Measurements from ENCODE around the gene MAP3K2. TPM values are rescaled to one million over a fixed set of nuclear protein-coding genes. Genes with fewer than 3 reads are reported as not detected.

Gene MAP3K2
- total RNA-seq, 2 experiments from 2014 or later = 48.9 to 52.9 TPM

DNA sequence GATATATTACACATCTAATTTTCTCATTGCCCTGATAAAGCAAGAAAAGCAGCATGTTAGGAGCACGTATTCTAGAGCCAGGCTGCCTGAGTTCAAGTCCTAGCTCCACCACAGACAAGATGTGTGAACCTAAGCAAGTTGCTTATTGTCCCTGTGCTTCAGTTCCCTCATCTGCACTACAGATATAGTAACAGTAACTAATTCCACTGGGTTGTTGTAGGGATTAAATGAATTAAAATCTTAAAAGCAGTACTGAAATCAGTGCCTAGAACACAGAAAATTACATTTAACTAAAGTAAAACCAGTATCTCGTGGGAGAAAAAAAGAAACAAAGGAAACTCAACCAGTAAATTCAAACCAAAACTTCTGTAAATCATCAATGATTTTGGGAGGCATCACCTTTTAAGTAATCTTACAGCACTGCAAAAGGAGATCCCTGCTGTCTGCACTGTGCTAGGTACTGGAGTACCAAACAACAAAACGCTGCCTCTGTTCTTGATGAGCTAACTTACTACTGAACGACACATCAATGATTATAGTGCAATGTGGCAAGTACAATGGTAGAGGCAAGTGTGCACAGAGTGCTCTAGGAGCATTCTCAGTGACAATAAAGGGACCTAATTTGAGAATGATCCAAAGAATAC, 7.9 kb downstream of the MAP3K2 start:
- ChIA-PET POLR2A (interaction anchor here (0.6 kb wide), 1 partner anchor 11 kb away, joined by 4 read pairs; no protein-coding TSS in a partner anchor), CTCF (no interaction called here)
- Mint-ChIP-seq H3K4me3 (no peak overlapping the region), H3K27me3 (no peaks in the 10 kb centered on the region), H3K27ac (no peak overlapping the region), H3K36me3 (ENCODE audit: low read depth) (peaks cover 29% of the 10 kb centered on the region), H3K9me3 (peaks cover 10% of the 10 kb centered on the region), H3K4me1 (peaks cover 41% of the 10 kb centered on the region)
- DNase-seq = no peak

DNA sequence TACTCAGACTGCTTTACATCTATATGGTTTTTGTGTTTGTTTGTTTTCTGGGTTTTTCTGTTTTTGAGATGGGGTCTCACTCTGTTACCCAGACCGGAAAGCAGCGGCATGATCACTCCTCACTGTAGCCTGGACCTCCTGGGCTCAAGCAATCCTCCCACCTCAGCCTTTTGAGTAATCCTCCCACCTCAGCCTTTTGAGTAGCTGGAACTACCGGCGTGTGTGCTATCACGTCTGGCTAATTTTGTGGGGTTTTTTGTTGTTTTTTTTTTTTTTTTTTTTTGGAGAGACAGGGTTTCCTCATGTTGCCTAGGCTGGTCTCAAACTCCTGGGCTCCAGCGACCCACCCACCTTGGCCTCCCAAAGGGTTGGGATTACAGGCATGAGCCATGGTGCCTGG, 9.1 kb downstream of the MAP3K2 start:
- no peaks in the 10 kb centered on the region for H3K27me3 Mint-ChIP-seq
- POLR2A ChIA-PET = interaction anchor here (0.6 kb wide), 1 partner anchor 32 kb away, joined by 3 read pairs; no protein-coding TSS in a partner anchor
- H3K4me1 Mint-ChIP-seq = peaks cover 33% of the 10 kb centered on the region
- DNase-seq = no peak
- CTCF ChIA-PET = interaction anchor here (0.8 kb wide), 2 partner anchors 10 to 17 kb away, joined by 3 to 4 read pairs; no protein-coding TSS in a partner anchor
- H3K4me3 Mint-ChIP-seq = no peak overlapping the region
- H3K27ac Mint-ChIP-seq = no peak overlapping the region
- peaks cover 20% of the 10 kb centered on the region for H3K9me3 Mint-ChIP-seq
- peaks cover 24% of the 10 kb centered on the region for H3K36me3 Mint-ChIP-seq (ENCODE audit: low read depth)

DNA sequence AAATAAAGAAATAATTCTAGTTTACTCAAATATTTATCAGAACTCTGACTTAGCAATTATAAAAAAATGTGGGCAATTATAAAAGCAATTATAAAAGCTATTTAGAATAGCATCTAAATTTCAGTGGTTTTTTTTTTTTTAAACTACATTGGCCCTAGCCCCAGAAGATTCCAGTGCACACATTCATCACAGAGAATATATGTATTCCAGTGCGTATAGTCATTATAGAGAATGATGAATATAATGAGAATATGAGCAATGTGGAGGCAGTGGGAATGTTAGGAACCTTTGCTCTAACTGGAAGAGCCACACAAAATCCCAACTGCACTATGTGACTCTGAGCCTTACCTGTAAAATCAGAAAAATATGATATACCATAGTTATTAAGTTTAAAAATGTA, 10.5 kb downstream of the MAP3K2 start:
- peaks cover 25% of the 10 kb centered on the region for H3K4me1 Mint-ChIP-seq
- peaks cover 23% of the 10 kb centered on the region for H3K36me3 Mint-ChIP-seq (ENCODE audit: low read depth)
- ChIA-PET POLR2A (no interaction called here), CTCF (interaction anchor here (0.6 kb wide), 1 partner anchor 8 kb away, joined by 3 read pairs; no protein-coding TSS in a partner anchor)
- H3K4me3 Mint-ChIP-seq = no peak overlapping the region
- no peak for DNase-seq
- no peaks in the 10 kb centered on the region for H3K27me3 Mint-ChIP-seq
- peaks cover 29% of the 10 kb centered on the region for H3K9me3 Mint-ChIP-seq
- H3K27ac Mint-ChIP-seq = no peak overlapping the region

- Mint-ChIP-seq H3K9me3 (peaks cover 38% of the 10 kb centered on the region), H3K4me1 (peaks cover 18% of the 10 kb centered on the region), H3K4me3 (no peak overlapping the region), H3K36me3 (ENCODE audit: low read depth) (peaks cover 31% of the 10 kb centered on the region), H3K27ac (no peak overlapping the region), H3K27me3 (no peaks in the 10 kb centered on the region)
- DNase-seq = no peak
- ChIA-PET CTCF (interaction anchor here (0.9 kb wide), 1 partner anchor 103 kb away, joined by 3 read pairs; no protein-coding TSS in a partner anchor), POLR2A (no interaction called here)
Measured at GRCh38 chr2:127376257-127376656, 11.5 kb downstream of the MAP3K2 start.

GRCh38 chr2:127373362-127374083, 14.3 kb downstream of the MAP3K2 start:
- peaks cover 39% of the 10 kb centered on the region for H3K36me3 Mint-ChIP-seq (ENCODE audit: low read depth)
- H3K27me3 Mint-ChIP-seq = no peaks in the 10 kb centered on the region
- ChIA-PET POLR2A (no interaction called here), CTCF (interaction anchor here (1.4 kb wide), 1 partner anchor 62 kb away, joined by 4 read pairs; no protein-coding TSS in a partner anchor)
- H3K9me3 Mint-ChIP-seq = peaks cover 50% of the 10 kb centered on the region
- no peak overlapping the region for H3K27ac Mint-ChIP-seq
- H3K4me1 Mint-ChIP-seq = peaks cover 6% of the 10 kb centered on the region
- no peak for DNase-seq
- H3K4me3 Mint-ChIP-seq = no peak overlapping the region

GRCh38 chr2:127371037-127371436, 16.7 kb downstream of the MAP3K2 start:
- CTCF ChIA-PET = interaction anchor here (0.9 kb wide), 1 partner anchor 77 kb away, joined by 3 read pairs; the partner anchor contains the start of gene ERCC3
- Mint-ChIP-seq H3K36me3 (ENCODE audit: low read depth) (peaks cover 28% of the 10 kb centered on the region), H3K9me3 (peaks cover 45% of the 10 kb centered on the region), H3K4me1 (no peaks in the 10 kb centered on the region), H3K4me3 (no peak overlapping the region), H3K27me3 (no peaks in the 10 kb centered on the region), H3K27ac (no peak overlapping the region)
- DNase-seq = no peak
- POLR2A ChIA-PET = no interaction called here

DNA sequence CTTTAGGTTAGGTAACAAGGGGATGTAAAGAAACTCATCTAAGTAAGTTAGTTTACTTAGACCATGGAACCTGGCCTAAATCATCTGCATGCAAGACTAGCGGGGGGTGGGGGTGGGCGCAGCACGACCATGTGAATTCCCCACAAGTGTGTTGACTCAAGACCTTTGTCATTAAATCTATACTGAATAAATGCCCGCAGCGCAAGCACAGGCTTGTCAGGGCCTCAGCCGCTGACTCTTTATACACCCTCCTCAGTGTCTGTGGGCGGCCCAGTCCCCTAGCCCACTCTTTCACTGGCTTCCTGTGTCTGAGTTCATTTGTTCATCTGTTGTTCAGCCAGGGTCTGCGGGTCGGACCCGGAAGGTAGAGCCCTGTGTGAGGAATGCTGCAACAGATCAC, 17.8 kb downstream of the MAP3K2 start:
- CTCF ChIA-PET = interaction anchor here (0.9 kb wide), 1 partner anchor 76 kb away, joined by 3 read pairs; the partner anchor contains the start of gene ERCC3

GRCh38 chr2:127365211-127365643, 22.5 kb downstream of the MAP3K2 start:
- H3K4me1 Mint-ChIP-seq = peaks cover 2% of the 10 kb centered on the region
- H3K36me3 Mint-ChIP-seq (ENCODE audit: low read depth) = peaks cover 8% of the 10 kb centered on the region
- CTCF ChIA-PET = interaction anchor here (0.8 to 1.1 kb wide), 4 partner anchors 9 to 107 kb away, joined by 3 read pairs; no protein-coding TSS in a partner anchor
- peaks cover 9% of the 10 kb centered on the region for H3K9me3 Mint-ChIP-seq
- POLR2A ChIA-PET = no interaction called here
- H3K4me3 Mint-ChIP-seq = no peak overlapping the region
- no peaks in the 10 kb centered on the region for H3K27me3 Mint-ChIP-seq
- DNase-seq = no peak
- H3K27ac Mint-ChIP-seq = no peak overlapping the region

More for the DNA sequence above, 17.8 kb downstream of the MAP3K2 start:
- peaks cover 2% of the 10 kb centered on the region for H3K4me1 Mint-ChIP-seq
- POLR2A ChIA-PET = no interaction called here
- no peaks in the 10 kb centered on the region for H3K27me3 Mint-ChIP-seq
- no peak overlapping the region for H3K27ac Mint-ChIP-seq
- no peak for DNase-seq
- H3K4me3 Mint-ChIP-seq = no peak overlapping the region
- H3K36me3 Mint-ChIP-seq (ENCODE audit: low read depth) = peaks cover 23% of the 10 kb centered on the region
- H3K9me3 Mint-ChIP-seq = peaks cover 40% of the 10 kb centered on the region

- no peaks in the 10 kb centered on the region for H3K9me3 Mint-ChIP-seq
- peaks cover 2% of the 10 kb centered on the region for H3K4me1 Mint-ChIP-seq
- no peak overlapping the region for H3K4me3 Mint-ChIP-seq
- CTCF ChIA-PET = no interaction called here
- no peaks in the 10 kb centered on the region for H3K27me3 Mint-ChIP-seq
- no peak overlapping the region for H3K27ac Mint-ChIP-seq
- DNase-seq = no peak
- H3K36me3 Mint-ChIP-seq (ENCODE audit: low read depth) = peaks cover 2% of the 10 kb centered on the region
- POLR2A ChIA-PET = no interaction called here
Measured at GRCh38 chr2:127362971-127363370, 24.8 kb downstream of the MAP3K2 start.

- DNase-seq = no peak
- Mint-ChIP-seq H3K4me3 (no peak overlapping the region), H3K9me3 (no peaks in the 10 kb centered on the region), H3K27me3 (no peaks in the 10 kb centered on the region), H3K36me3 (ENCODE audit: low read depth) (peaks cover 2% of the 10 kb centered on the region), H3K27ac (no peak overlapping the region), H3K4me1 (peaks cover 2% of the 10 kb centered on the region)
- ChIA-PET POLR2A (interaction anchor here (0.7 kb wide), 1 partner anchor 31 kb away, joined by 3 read pairs; no protein-coding TSS in a partner anchor), CTCF (interaction anchor here (0.6 to 1.1 kb wide), 2 partner anchors 17 to 22 kb away, joined by 4 to 5 read pairs; no protein-coding TSS in a partner anchor)
Measured at GRCh38 chr2:127361929-127362885, 25.6 kb downstream of the MAP3K2 start.

GRCh38 chr2:127360242-127360641, 27.5 kb downstream of the MAP3K2 start:
- POLR2A ChIA-PET = no interaction called here

DNA sequence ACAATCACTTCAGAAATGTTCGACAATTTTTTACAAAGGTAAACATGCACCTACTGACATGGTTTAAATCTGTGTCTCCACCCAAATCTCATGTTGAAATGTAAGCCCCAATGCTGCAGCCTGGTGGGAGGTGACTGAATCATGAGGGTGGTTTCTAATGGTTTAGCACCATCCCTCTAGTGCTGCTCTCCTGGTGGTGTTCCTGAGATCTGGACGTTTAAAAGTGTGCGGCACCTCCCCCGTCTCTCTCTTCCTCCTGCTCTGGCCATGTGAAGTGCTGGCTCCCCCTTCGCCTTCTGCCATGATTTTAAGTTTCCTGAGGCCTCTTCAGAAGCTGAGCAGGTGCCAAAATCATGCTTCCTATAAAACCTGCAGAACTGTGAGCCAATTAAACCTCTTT, 28.3 kb downstream of the MAP3K2 start:
- H3K27ac Mint-ChIP-seq = no peak overlapping the region
- no peaks in the 10 kb centered on the region for H3K27me3 Mint-ChIP-seq
- H3K4me3 Mint-ChIP-seq = no peak overlapping the region
- DNase-seq = no peak
- POLR2A ChIA-PET = no interaction called here
- CTCF ChIA-PET = no interaction called here
- peaks cover 6% of the 10 kb centered on the region for H3K4me1 Mint-ChIP-seq
- H3K36me3 Mint-ChIP-seq (ENCODE audit: low read depth) = peaks cover 8% of the 10 kb centered on the region
- H3K9me3 Mint-ChIP-seq = no peaks in the 10 kb centered on the region

More at GRCh38 chr2:127360242-127360641, 27.5 kb downstream of the MAP3K2 start:
- no peak overlapping the region for H3K27ac Mint-ChIP-seq
- H3K27me3 Mint-ChIP-seq = no peaks in the 10 kb centered on the region
- peaks cover 7% of the 10 kb centered on the region for H3K36me3 Mint-ChIP-seq (ENCODE audit: low read depth)
- no peak overlapping the region for H3K4me3 Mint-ChIP-seq
- no peak for DNase-seq
- H3K4me1 Mint-ChIP-seq = peaks cover 2% of the 10 kb centered on the region
- CTCF ChIA-PET = no interaction called here
- H3K9me3 Mint-ChIP-seq = no peaks in the 10 kb centered on the region
